PFSK-1 (cell line): ENCODE data around the gene RIPOR3.

Experiments used
- FOXP2 ChIP-seq: optimal IDR thresholded peaks from 2 replicates; pipeline ENCODE3; 2011; ENCODE audit warnings: borderline replicate concordance, control low read depth, inconsistent platforms; ENCODE audit not compliant: insufficient read depth; ENCODE audit errors: extremely low read length, extremely low read depth
- POLR2AphosphoS5 ChIP-seq: IDR thresholded peaks from 2 replicates; pipeline ENCODE4 v1.6.1; 2012; ENCODE audit warnings: low read depth, mild to moderate bottlenecking, control low read depth, low read length, moderate library complexity
- REST ChIP-seq, 2 experiments: IDR thresholded peaks; 2 replicates each; pipeline versions ENCODE4 v1.6.1 to v1.8.0; 2011 to 2012; ENCODE audit warnings: low read depth in 2 of 2, low read length in 2 of 2, control low read depth in 1 of 2, inconsistent platforms in 1 of 2, mild to moderate bottlenecking in 1 of 2, moderate library complexity in 1 of 2; ENCODE audit not compliant: insufficient read depth in 1 of 2
- SIN3A ChIP-seq: IDR thresholded peaks from 2 replicates; pipeline ENCODE4 v1.6.1; 2012; ENCODE audit warnings: mild to moderate bottlenecking, low read length, moderate library complexity, borderline replicate concordance; ENCODE audit not compliant: insufficient read depth
- TAF1 ChIP-seq: IDR thresholded peaks from 2 replicates; pipeline ENCODE4 v1.6.1; 2012; ENCODE audit warnings: low read length, control low read depth, borderline replicate concordance; ENCODE audit not compliant: insufficient read depth

The RIPOR3 gene

DNA sequence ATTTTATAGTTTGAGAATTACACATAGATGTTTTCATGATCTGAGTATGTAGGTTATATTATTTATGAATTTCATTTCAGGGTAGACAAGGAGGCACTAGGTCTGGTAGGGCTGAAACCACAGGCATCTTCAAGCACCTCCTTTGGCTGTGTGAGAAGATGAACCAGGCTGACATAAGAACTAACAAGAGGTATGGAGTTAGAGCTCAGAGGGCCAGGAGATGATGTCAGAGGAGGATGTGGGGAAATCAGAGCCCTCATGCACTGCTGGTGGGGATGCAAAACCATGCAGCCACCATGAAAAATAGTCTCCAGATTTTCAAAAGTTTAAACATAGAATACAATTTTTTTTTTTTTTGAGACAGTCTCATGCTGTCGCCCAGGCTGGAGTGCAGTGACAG, 13.6 kb upstream of the RIPOR3 start:
- TF ChIP-seq FOXP2 = no peak
- TF ChIP-seq SIN3A = no peak
- no peak for TF ChIP-seq POLR2AphosphoS5
- TF ChIP-seq REST (IDR thresholded peaks at IDR 0.05; ENCODE audit: insufficient read depth in 1 of 2, low read depth in 2 of 2, low read length in 2 of 2) = no peak

GRCh38 chr20:50704514-50704913, 13.2 kb upstream of the RIPOR3 start:
- no peak for TF ChIP-seq TAF1
- no peak for TF ChIP-seq SIN3A
- no peak for TF ChIP-seq FOXP2
- TF ChIP-seq REST (IDR thresholded peaks at IDR 0.05; ENCODE audit: insufficient read depth in 1 of 2, low read depth in 2 of 2, low read length in 2 of 2) = no peak
- TF ChIP-seq POLR2AphosphoS5 = no peak

GRCh38 chr20:50701041-50701963, 10.0 kb upstream of the RIPOR3 start:
- TF ChIP-seq SIN3A (no peak), FOXP2 (no peak)

DNA sequence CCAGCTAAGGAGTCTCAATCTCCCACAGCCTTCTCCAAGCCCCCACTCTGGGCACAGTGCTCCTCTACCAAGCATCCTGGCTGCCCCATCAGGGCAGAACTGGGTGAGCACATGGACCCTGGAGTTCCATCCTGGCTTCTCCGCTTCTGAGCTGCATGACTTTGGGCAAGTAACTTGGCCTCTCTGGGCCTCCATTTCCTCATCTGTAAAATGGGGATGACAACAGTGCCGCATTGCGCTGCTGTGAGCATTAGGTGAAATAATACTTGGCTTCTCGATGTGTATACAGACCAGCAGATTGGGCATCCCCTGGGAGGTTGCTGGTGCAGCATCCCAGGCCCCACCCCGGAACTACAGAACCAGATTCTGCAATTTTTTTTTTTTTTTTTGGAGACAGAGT, 8.3 kb upstream of the RIPOR3 start:
- no peak for TF ChIP-seq FOXP2
- no peak for TF ChIP-seq REST (IDR thresholded peaks at IDR 0.05; ENCODE audit: insufficient read depth in 1 of 2, low read depth in 2 of 2, low read length in 2 of 2)
- TF ChIP-seq SIN3A = no peak
- no peak for TF ChIP-seq TAF1

DNA sequence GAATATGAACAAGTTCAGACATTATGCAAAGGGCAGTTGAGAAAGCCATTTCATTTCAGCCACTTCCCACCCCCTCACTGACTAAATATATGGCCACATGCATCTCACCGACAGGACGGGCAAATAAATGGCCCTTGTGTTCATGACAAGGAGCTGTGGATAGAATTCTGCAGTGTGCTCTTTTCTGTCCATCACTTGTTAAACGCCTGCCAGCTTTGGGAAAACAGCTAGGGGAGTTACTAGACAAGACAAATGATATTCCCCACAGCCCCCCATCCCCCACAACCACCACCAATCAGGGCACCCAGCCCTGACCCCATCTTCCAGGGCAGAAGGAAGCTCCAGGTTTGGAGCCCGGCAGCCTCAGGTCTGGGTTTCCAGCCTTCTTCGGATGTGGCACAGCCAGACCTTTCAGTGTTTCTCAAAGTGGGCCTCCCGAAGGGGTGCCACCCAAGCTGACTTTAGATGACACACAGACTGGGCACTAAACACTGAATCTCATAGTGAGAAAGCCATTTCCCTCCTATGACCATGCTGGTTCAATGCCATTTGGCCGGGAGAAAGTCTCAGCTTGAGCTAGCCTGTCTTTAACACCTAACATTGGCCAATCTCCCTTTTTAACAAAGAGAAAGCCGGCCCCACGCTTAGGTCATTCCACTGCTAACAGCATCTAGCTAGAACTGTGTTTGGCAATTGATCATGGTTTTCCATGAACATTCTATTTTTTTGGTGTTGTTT, 4.0 kb upstream of the RIPOR3 start:
- TF ChIP-seq REST (IDR thresholded peaks at IDR 0.05; ENCODE audit: insufficient read depth in 1 of 2, low read depth in 2 of 2, low read length in 2 of 2) (no peak), POLR2AphosphoS5 (no peak), SIN3A (no peak), FOXP2 (no peak), TAF1 (no peak)
